HG02610 (cell line): Measurements from ENCODE around the gene PRR20G.

Experiments used
- ATAC-seq: cut with Tn5 transposase; IDR thresholded peaks from one replicate; pipeline ENCODE4 v1.9.1; 2021; ENCODE audit warnings: mild to moderate bottlenecking, moderate library complexity; ENCODE audit not compliant: unreplicated experiment

The PRR20G gene

GRCh38 chr3:127264794-127265514 lies 22.9 kb downstream of the PRR20G start:
- ATAC-seq: no peak

- ATAC-seq: no peak
Observed at GRCh38 chr3:127264292-127264691, 23.6 kb downstream of the PRR20G start.

DNA sequence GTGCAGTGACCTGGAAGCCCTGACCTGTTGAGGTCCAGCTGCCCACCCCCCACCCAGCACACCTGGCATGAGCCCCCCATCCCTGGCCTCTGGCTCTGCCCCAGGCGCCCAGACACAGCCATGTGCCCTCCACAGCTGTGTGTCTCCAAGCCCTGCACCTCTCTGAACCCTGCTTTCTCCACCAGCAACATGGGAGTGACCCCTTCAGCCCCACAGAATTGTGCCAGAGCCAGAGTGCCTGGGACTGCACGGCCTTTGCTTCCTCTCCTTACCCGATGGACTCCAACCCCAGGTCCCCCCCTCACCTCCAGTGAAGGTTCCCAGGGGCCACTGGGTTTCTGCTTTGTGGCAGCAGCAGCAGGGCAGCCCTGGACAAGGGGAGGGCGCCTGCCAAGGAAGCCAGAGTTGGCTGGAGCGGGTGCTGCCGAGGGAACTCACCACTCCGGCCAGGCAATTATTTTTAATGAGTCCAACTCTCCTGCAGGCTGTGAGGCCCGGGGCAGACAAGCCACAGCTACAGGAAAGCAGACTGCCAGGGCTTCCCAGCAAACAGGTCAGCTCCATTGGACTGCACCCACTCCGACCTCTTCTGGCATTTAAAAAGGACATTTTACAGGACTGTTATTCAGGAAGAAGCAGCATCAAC lies 24.1 kb downstream of the PRR20G start:
- ATAC-seq: no peak

DNA sequence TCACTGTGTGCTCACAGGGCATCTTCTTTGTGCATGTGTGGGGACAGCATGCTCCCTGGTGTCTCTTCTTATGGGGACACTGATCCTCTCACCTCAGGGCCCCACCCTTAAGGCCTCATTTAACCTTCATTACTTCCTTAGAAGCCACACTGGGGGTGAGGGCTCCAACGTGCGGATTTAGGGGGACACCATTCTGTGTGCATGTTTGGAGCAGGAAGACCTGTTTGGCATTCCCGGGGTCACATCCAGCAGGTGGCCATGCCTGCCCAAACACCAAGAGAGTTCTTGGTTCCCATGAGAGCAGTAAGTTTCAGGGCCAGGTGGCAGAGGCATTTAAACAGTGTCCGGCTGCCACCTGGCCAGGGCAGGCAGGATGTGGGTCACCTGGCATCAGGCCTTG lies 24.8 kb downstream of the PRR20G start:
- ATAC-seq: no peak

- ATAC-seq: no peak
Observed at GRCh38 chr3:127262533-127262932, 25.3 kb downstream of the PRR20G start.

DNA sequence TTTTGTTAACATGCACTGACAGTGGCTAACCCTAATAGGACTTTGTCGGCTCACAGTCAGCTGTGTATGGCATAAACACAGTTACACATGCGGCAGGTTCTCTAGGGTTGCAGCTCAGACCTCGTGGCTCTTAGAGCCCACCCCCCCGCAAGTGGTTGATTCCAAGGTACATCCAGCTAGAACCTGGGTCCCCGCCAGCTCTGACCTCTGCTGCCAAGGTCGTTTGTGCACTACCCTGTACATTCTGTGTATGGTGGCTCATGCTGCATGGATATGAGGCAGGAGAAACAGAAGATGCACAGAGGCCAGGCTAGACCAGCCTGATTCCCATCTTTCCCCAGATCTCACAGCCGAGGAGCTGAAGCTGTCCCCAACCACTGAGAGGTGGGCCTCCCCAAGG lies 25.9 kb downstream of the PRR20G start:
- no peak for ATAC-seq

DNA sequence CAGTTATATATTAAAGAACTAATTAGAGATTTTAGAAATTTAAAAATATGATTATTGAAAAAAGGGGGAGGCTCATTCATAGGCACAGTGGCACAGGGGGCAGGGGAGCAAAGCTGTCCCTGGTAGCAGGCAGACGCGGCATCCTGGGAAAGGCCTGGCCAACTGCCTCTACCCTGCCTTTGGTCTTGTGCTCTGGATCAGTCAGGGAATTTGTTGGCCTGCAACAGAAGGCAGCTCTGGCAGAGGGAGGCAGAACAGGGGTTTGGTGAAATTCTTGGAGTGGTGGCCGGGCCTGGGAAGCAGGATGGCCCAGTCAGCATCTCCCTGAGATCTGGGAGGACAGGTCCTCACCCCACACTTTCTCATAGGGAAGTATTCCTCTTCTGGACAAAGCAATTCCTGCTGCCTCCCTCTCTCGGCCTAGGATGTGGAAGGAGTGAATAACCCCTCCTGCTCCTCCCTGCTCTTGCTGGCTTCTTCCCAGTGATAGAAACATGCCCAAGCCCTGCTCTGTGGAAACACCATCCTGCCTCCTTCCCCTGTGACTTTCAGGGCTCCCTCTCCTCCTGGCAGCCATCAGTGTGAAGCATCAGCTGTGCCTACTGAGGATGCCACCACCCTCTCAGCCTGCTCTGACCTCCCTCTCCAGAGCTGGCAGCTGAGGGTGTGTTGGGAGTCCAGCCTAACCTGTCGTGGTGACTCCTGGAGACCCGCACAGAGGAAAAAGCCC lies 26.9 kb downstream of the PRR20G start:
- ATAC-seq: no peak

- no peak for ATAC-seq
Observed at GRCh38 chr3:127260416-127260815, 27.4 kb downstream of the PRR20G start.

- no peak for ATAC-seq
Observed at GRCh38 chr3:127259882-127260281, 28.0 kb downstream of the PRR20G start.

DNA sequence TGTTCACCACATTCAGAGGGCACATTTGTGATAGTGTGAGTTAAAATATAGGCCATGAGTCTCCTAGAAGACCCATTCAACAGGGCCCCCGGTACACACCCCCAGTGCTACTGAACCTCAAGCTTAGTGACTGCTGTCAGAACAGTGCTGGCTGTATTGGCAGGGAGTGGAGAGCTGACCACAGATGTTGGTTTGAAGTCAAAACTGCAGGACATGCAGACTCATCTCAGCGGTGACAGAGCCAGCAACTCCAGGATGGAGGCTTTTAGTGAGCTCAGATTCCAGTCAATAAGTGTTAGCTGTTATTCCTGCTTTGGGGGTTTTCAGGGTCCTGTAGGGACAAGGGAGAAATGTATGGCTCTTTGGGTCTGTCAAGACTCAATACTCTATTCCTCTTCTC lies 29.1 kb downstream of the PRR20G start:
- no peak for ATAC-seq

DNA sequence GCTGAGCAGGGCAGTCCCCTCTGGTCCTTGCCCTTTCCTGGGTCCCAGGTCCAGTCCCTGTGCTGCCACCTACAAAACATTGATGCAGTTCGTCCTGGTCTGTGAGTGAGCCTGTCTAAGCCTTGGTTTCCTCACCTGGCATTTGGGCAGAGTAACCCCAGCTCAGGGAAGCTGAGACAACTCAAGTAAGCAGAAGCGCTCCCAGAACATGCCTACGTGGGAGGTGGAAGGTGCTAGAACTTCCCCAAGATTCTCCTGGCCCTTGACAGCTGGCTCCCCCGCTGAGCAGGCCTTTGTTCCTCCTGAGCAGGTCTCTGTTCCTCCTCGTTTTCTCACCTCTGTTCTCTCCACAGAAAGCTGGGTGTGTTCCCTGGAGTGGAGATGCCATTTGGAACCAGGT lies 30.5 kb downstream of the PRR20G start:
- ATAC-seq: no peak

- ATAC-seq: no peak
Observed at GRCh38 chr3:127256733-127257271, 31.0 kb downstream of the PRR20G start.

GRCh38 chr3:127256138-127256537 lies 31.7 kb downstream of the PRR20G start:
- ATAC-seq: no peak

- no peak for ATAC-seq
Observed at GRCh38 chr3:127255516-127255915, 32.3 kb downstream of the PRR20G start.

- no peak for ATAC-seq
Observed at GRCh38 chr3:127254730-127255129, 33.1 kb downstream of the PRR20G start.

GRCh38 chr3:127254033-127254644 lies 33.7 kb downstream of the PRR20G start:
- ATAC-seq: no peak

- no peak for ATAC-seq
Observed at GRCh38 chr3:127253491-127253890, 34.4 kb downstream of the PRR20G start.

DNA sequence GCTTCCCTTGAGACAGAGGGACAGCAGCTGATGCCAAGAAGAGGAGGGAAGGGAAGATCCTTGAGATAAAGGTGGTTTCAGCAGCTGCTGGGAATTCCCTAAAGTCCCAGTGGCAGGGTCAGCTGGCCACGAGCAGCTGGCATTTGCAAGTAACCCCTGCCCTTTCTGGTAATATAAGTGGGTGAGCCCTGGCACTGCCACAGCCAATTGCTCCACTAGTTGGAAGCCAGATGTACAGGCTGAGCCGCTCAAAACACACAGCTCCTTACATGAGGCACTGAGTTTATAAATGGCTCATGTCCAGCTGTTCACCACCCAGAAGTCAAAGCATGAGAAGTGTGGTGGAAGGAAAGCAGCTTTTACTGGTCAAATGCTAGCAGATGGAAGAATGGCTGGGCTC lies 35.4 kb downstream of the PRR20G start:
- ATAC-seq: no peak

- ATAC-seq: no peak
Observed at GRCh38 chr3:127250032-127250431, 37.8 kb downstream of the PRR20G start.

GRCh38 chr3:127247292-127247691 lies 40.6 kb downstream of the PRR20G start:
- no peak for ATAC-seq

DNA sequence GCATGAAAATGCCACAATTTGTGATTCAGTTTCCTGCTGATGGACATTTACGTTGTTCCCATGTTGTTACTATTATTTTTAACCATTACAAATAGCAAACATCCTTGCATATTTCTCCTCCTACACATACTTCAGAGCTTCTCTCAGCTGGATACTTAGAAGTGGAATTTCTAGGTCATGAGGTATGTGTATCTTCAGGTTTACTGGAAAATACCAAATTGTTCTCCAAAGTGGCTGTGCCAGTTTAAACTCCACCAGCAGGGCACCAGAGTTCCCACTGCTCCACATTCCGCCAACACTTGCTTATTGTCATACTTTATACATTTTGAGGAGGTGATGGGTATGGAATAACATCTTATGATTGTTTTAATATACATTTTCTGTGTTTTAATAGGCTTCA lies 49.2 kb downstream of the PRR20G start:
- no peak for ATAC-seq
